GM19240 (cell line): ENCODE measurements around the gene ZBTB21.
"Not testable (repeated sequence)": the region's sequence is repeated elsewhere in the genome, so short reads cannot be mapped to it uniquely, and the experiment has no call there.

Experiments
- DNase-seq: peaks from one replicate; pipeline ENCODE4 v3.0.0; 2011; ENCODE audit warnings: low spot score; ENCODE audit not compliant: insufficient read length

The ZBTB21 gene

DNA sequence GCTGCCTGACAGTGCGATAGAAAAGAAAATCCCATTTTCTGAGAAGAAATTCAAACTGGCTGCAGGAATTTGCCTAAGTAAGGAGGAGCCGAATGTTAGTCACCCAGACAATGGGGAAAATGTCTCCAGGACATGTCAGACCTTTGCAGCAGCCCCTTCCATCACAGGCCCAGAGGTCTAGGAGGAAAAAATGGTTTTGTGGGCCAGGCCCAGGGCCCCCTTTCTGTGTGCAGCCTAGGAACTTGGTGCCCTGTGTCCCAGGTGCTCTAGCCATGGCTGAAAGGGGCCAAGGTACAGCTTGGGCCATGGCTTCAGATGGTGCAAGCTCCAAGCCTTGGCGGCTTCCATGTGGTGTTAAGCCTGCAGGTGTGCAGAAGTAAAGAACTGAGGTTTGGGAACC, 14.6 kb downstream of the ZBTB21 start:
- DNase-seq: no peak

DNA sequence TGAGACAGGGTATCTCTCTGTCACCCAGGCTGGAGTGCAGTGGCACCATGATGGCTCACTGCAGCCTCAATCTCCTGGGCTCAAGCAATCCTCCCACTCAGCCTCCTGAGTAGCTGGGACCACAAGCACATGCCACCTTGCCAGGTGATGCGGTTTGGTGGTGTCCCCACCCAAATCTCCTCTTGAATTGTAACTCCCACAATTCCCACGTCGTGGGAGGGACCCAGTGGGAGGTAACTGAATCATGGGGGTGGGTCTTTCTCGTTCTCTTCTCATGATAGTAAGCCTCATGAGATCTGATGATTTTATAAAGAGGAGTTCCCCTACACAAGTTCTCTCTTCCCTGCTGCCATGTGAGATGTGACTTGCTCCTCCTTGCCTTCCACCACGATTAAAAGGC, 15.5 kb downstream of the ZBTB21 start:
- DNase-seq: not testable (repeated sequence)

DNA sequence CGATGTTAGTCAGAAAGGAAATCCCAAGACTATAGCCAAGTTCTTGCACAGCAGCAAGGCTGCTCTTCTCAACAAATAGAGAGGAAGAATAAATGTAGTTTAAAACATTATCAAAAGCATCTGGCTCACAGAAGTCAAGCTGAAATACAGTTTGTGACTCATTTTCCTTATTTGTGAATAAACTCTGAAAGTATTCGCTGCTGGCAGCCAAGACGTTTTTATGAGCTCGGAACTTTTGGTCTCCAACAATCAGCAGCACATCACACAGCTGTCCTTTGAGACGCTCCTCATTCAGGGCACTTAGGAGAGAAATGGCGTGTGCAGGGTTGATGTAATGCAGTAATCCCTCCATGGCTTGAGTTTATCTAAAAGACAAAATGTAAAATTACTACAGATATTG, 16.4 kb downstream of the ZBTB21 start:
- DNase-seq: no peak

DNA sequence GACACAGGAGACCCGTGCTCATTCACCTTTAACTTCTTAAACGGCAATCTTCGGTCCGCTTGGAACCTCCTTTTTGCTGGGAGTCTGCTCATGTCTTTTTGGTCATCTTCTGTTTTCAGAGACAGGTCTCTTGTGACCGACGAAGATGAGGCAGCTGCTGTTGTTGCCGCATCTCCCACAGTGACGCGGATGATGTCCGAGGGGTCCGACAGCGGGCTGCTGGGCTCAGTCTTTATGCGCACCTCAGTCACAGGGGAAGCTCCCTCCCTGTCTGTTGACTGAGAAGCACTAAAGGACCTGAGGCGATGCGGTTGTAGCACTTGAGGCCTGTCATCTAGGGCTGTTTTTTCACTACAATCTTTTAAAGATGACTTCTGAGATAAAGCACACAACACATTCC, 17.6 kb downstream of the ZBTB21 start:
- DNase-seq: no peak

DNA sequence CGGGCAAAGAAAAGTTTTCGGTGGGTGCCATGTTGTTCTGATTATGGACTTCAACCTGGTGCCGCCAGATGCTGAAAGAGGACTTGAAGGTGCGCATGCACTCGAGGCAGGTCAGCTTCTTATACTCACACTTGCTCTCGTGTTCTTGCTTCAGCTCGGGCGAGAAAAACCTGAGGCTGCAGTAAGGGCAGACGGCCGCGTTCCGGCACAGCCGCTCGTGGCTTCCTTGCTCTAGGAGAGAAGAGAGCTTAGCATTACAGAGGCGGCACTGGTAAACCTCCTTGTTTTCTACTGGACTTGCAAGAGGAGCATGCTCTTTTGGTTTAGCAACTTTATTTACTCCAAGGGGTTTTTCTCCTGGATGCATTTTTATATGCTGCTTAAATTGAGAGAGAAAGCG, 18.5 kb downstream of the ZBTB21 start:
- DNase-seq: no peak

DNA sequence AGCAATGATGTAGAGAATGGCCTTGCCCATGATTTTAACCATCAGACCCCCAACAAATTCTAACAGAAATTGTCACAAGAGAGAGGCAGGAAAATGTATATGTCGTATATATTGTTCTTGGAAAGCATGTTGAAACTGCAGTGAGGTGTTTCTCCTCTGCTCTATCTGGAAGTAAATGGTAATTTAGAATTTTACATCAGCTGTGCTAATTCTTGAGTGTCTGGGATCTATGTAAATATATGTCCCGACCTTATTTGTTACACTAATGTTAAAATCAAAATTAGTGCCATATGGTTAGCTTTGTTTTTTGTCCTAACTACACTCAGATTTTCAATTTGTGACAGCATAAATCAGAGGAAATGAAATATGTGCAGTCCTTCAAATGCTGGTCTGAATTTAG, 20.5 kb downstream of the ZBTB21 start:
- no peak for DNase-seq

DNA sequence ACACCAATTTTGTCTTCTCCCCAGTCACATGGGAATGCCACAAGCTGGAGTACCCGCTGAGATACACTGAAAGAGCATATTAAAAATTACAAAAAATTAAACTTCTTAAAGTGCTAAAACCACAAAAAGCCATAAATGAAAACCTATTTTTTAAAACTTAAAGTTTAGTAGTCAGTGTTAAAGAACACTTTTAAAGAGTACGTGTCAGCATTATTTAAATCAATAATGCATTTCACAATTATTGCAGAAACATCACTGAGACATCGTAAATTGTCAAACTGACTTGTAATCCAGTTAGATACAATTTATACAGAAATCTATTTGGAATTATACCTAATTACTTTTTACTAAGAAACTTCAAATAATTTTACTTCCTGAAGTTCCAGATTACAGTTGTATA, 22.9 kb downstream of the ZBTB21 start:
- no peak for DNase-seq

DNA sequence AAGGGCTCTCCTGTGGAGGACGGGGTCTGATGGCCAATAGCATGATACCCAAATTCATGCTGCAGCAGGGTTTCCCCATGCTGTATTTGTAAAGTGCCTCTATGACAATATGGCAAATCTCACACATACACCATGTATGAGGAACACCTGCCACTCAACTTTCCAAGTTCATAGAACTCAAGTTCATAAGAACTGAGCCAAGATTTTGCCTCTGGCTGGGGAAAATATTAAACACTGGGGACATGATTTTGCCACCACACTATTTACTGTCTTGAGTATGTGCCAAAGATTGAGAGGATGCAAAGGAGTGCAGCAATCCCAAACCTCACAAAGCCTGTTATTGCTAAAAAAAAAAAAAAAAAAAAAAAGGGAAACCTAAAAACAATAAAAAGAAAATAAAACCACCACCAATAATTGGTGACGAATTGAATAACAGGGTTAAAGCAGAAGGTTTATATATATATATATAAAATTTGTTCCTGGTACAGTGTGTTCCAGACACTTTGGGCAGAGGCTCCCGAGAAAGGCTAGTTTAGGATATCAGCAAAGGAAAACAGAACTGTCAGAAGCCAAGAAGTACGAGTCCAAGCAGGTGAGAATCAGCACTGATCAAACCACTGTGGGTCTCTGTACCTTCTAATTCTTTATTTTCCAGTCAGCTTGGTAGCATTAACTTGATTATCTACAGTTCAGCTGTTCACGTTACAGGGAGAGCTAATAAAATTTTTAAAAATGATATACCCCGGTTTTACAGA, 24.3 kb downstream of the ZBTB21 start:
- no peak for DNase-seq

DNA sequence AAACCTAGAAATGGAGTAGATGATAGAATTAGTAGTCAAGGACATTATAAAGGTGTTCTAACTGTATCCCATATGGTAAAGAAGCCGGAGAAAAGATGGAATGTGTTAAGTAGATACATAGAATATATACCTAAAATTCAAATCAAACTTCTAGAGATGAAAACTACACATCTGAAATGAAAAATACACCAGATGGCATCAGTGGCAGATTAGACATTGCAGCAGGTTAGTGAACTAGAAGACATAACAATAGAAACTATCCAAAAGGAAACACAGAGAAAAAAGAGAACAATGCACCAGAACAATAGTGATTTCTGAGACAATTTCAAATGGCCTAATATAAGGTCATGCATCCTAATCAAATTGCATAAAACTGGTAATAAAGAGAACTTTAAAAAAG, 26.9 kb downstream of the ZBTB21 start:
- no peak for DNase-seq

DNA sequence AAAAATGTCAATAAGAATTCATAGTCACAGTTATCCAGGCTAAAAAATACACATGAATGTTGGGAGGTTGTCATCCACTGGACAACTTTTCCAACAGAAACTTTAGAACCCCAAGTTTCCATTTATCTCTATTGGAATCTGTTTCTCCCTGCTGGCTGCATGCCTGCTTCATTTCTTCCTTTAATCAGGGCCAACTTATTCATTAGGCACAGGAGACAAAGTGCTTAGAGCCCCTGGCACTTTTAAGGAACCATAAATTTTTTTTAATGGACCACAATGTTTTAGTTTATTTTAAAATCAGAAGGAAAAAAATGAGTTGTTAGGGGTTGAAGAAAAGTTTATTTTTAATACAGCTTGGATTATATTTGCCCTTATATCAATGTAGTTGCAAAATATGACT, 29.6 kb downstream of the ZBTB21 start:
- no peak for DNase-seq

DNA sequence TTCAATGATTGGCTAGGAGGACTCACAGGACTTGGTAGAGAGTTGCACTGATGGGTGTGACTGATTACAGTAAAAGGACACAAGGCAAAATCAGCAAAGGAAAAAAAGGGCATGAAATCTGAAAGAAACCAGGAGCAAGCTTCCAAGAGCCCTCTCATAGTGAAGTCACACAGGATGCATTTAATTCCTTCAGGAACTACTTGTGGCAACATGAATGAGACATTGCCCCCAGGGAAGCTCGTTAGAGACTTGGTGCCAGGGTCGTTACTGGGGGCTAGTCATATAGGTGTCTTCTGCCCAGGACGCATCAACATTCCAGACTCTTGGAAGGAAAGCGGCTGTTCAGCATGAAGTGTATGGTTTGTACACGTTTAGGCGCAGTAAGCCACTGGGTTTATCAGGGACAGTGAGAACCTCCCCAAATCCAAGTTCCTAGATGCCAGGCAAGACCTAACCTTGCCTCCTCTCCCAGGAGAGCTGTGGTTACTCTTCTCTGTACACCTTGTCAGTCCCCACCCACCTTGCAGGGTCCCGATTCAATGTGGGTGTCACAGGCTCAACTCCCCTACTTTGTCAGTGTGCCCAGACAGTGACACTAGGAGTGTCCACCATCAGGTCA, 30.3 kb downstream of the ZBTB21 start:
- DNase-seq: no peak

DNA sequence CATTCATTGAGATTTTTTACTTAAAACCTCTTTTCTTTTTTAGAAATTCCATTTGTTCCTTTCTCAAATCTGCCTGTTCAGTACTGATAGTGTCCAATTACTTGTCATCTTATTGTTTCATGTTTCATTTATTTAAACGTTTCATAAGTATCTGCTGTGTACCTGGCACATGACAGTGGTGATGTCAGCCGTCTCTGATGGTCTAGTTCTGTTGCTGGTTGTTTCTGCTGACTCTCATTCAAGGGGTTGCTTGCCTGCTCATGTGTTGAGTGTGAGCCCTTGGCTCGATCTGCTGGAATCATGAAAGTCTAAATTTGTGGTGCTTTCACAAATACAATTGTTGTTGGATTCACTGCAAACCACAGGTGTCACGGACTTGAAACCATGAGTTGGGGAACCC, 30.8 kb downstream of the ZBTB21 start:
- DNase-seq: no peak

DNA sequence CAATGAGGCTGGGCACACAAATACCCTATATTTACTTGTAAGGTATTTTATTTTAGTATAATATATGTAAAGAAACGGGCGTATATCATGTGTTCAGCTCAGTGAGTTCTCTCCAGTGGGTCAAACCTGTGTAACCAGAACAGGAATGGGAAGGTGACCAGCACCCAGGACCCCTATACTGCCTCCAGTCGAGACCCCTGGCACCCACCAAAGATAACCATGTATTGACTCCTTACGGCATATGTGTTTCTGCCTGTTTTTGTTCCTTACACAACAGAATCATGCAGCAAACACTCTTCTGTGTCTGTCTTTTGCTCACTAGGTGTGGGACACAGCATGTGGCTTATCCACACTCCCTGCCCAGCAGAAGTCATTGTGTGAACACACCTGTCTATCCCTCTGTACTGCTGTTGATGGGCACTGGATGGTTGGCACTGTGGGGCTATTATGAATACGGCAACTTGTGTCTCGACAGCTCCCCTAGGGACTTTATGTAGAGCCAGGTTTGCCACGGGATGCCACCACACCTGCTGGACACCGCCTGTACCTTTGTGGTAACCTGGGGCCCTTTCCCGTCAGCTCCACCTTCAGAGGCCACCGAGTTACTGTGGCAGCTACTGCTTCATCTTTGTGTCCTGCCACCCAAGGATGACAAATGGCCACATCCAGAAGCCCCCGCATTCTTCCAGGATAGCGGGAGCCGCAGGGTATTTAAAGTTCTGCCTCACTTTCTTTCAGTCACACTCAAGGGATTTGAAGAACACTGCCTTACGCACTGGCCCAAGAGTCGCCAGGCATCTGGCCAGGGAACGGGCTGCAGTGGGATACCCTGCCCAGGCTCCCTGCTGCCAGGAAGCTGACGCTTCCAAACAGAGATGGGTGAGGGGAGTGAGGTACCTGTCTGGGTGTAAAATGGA, 32.9 kb downstream of the ZBTB21 start:
- no peak for DNase-seq

DNA sequence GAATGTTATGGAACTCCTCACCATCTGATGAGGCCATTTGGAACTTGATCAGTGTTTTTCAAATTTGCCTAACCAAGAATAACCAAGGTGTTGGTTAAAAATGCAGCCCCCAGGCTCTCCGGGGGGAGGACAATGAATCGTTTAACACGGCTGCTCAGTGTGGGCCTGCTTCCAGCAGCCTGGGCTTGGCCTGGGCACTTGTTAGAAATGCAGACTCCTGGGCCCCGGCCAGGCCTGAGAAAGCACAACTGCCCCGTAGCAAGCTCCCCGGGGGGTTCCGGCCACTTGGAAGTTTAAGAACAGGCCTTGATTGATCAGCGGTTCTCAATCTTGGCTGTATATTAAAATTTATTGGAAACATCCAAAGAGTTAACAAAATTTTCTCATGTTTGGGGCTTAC, 33.5 kb downstream of the ZBTB21 start:
- DNase-seq: no peak

DNA sequence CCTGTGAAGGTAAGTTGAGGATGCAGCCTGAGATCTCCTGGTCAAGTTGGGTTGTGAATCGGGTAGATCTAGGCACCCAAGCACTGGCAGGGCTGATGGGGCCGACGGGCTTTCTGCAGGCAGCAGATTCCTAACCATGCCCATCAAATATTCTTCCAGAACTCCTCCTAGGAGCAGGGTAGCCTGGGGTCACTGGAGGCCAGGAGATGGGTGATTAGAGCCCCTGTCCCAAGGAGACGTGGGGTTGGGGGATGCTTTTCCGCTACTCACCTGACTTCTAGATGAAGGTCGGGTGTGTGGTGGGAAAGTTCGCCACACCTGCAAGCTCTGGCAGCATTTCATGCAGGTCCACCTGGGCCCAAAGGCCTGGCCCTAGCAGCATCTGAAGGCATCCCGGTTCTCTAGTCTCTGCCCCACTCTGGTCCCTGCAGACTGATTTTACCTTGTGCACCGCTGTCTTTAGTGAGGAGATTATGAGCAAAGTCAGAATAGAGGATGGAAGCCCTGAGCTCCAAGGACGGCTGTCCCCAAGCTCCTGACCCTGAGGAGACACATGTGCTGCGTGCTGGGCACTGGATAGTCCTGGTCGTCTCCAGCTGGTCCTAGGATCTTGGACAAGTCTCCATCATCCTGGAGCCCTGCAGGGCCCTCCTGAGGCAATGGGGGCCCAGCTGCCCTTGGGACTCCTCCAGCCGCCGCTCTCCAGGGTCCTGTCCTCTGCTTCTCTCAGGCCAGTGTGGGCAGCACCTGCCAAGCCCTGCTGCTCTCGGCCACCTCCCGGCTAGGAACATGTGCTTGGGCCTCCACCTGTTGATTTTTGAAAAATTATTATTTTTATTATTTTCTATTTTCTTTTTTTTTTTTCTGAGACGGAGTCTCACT, 34.5 kb downstream of the ZBTB21 start:
- no peak for DNase-seq

DNA sequence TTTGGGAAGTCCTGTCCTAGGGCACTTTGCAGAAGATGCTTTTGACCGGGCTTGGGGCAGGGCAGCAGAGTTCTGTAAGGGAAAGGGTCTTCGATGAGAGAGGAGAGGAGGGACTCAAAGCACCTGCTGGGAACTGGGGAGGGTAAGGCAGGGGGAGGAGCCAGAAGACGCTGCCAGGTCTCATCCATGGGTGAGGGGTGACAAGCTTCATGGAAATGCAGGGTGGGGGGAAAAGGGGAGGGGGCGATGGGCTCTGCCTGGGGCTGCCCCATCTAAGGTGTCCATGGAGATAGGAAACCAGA, 35.5 kb downstream of the ZBTB21 start:
- DNase-seq: no peak

DNA sequence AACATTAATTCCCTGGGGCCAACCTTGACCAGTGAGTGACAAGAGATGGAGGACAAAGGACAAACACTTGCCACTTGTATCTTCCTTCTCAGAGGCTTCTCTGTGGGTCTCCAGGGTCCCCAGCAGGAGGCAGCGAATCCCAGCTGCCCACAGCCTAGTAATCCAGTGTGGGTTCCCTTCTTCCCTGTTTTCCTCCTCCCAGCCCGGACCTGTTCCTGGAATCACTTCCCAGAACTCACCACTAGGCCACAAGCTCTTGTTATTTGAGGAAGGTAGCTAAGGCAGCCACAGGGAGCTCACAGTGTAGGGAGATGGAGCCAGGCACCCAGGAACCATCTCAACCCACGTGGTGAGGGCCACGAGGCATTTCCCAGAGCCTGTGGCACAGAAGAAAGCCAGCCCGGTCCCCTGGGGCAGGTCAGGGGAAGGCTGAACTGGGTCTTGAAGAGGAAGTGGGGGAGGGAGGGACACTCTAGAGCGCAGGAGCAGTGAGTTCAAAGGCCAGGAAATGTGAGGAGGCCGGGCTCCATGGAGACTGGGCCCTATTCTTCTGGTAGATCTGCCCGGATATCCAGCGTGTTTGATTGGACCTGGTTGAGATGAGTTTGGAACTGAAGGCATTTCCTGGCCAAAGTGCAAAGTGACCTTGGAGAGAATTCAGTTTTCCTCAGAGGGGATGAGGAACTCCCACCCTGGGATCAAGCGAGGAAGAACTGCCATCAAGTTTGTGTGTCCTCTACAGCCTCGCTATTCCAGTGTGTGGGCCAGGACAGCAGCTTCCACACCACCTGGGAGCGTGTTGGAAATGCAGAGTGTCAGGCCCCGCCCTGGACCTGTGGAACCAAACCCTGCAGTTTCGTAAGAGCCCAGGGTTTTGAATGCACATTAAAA, 36.1 kb downstream of the ZBTB21 start:
- no peak for DNase-seq

DNA sequence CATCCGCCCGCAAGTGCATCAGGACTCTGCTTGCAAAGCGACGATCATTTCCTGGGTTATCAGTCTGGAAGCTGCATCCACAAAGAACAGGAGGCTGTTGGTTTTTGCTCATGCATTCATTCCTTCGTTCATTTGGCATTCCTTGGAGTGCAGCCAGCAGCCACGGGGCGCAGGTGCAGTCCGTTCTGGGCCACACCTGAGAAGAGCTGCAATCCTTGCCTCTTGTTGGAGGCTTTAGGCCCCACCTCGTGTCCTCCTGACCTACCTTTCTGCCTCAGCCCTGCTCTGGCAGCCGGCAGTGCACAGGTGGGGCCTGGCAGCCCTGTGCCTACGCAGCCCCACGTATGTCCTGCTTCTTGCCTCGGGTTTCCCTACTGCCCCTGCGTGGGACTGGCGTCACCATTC, 36.7 kb downstream of the ZBTB21 start:
- DNase-seq: no peak

DNA sequence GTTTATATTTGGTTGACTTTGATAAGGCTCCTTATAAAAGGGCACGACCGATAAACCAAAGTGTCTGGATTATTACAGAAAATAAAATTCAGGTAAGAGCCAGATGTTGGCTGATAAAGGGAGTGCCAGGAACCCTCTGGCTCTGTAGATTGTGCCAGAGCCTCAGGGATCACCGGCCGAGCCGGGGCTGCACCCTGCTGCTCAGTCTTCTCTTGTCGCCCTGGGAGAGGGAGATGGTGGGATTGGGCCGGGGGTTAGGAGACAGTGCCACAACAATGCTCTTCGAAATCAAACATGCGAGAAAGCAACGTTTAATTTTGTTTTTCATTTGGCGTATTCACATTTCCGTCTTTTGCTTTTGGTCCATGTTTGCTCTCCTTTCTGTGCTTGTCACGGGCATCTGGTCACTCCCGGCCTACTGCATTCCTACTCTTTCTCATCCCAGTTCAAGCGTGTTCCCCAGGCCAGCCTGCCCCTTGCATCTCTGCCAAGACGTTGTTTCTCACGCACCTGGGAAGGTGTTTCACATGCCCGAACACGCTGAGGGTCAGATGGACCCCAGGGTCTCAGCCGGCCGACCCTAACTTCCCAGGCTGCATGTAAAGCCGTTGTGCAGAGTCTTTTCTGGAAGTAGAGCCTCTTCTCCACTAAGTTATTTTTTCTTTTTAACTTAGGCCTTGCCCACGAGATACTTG, 37.5 kb downstream of the ZBTB21 start:
- no peak for DNase-seq

DNA sequence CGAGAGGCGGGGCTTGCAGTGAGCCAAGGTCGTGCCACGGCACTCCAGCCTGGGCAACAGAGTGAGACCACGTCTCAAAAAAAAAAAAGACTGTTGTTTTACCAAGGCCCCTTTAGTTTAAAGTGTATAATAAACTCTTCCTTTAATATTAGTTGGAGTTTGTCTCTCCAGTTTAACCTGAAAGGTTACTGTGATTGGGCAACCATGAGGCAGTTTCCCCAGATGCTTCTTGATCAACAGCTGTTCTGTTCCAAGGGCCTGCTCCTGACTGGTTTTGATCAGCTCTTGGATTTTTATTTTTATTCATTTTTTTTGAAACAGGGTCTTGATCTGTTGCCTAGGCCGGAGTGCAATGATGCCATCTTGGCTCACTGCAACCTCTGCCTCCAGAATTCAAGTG, 38.3 kb downstream of the ZBTB21 start:
- no peak for DNase-seq
